HCT116 (cell line): ENCODE measurements around the gene GRM1. TPM values are rescaled to one million over a fixed set of nuclear protein-coding genes. Genes with fewer than 3 reads are reported as not detected.

ENCODE experiments used
- ATAC-seq: fragments of 200-7000 bp; cut with Tn5 transposase; 2 replicates; pipeline ENCODE4 v1.9.1; 2020; ENCODE audit warnings: mild to moderate bottlenecking, moderate library complexity
- BruUV-seq: library from RNA; stranded (reverse); fragments of 400-500 nt; replicated peaks from 2 replicates; lab custom pipeline; 2021; lab: Mats Ljungman, UMichigan
- CTCF ChIA-PET: fragments of 300-600 bp; sonication (Branson Sonifier 250); formaldehyde crosslinking; loops from one replicate; lab custom pipeline; 2021; ENCODE audit warnings: antibody characterized with exemption; lab: Charles Lee
- POLR2A ChIA-PET: fragments of 300-600, 350-600 bp; sonication (Branson Sonifier 250); formaldehyde crosslinking; loops from one replicate; lab custom pipeline; 2021; ENCODE audit warnings: antibody characterized with exemption; lab: Charles Lee
- RAD21 ChIA-PET, 2 experiments: fragments of 300-600 bp; sonication (Branson Sonifier 250); formaldehyde crosslinking; loops; one replicate each; lab custom pipeline; 2023; ENCODE audit warnings: low total read pairs in 2 of 2; ENCODE audit not compliant: uncharacterized antibody in 2 of 2, unreplicated experiment in 2 of 2, low non-redundant PET in 1 of 2; lab: Charles Lee
- DNase-seq: peaks from one replicate; pipeline ENCODE4 v3.0.0-alpha.2; 2010; ENCODE audit warnings: low read depth, low spot score
- H2AFZ ChIP-seq: fragments of 200-600 bp; shearing (Covaris generic), sonication (generic); 2 replicates; pipeline ENCODE4 v1.6.1; 2017; ENCODE audit warnings: low read depth, mixed run types, mixed read lengths, antibody characterized with exemption, low read length; ENCODE audit not compliant: poor library complexity, severe bottlenecking
- H3K27ac ChIP-seq: 2 replicates; pipeline ENCODE4 v1.5.1; 2012; ENCODE audit warnings: low read depth, low read length
- H3K27me3 ChIP-seq: fragments of 200-600 bp; sonication (generic); 2 replicates; pipeline ENCODE4 v1.6.1; 2016; ENCODE audit warnings: mixed run types, low read length, mixed read lengths; ENCODE audit not compliant: insufficient read depth
- H3K36me3 ChIP-seq, 2 experiments: fragments of 200-500 bp in 1 of 2; fragments of 200-600 bp in 1 of 2; sonication (Bioruptor generic) in 1 of 2; sonication (generic) in 1 of 2; 2 replicates each; pipeline versions ENCODE4 v1.5.1 to v1.6.1; 2014 to 2016; ENCODE audit warnings: low read length in 2 of 2, inconsistent platforms in 1 of 2, mixed read lengths in 1 of 2, mixed run types in 1 of 2; ENCODE audit not compliant: insufficient read depth in 2 of 2, control insufficient read depth in 1 of 2
- H3K4me1 ChIP-seq, 2 experiments: fragments of 200-600 bp in 1 of 2; sonication (generic) in 1 of 2; 2 replicates each; pipeline versions ENCODE4 v1.5.1 to v1.6.1; 2012 to 2017; ENCODE audit warnings: low read length in 2 of 2, inconsistent platforms in 1 of 2, mild to moderate bottlenecking in 1 of 2, mixed read lengths in 1 of 2, mixed run types in 1 of 2, moderate library complexity in 1 of 2; ENCODE audit not compliant: insufficient read depth in 2 of 2, control insufficient read depth in 1 of 2
- H3K4me2 ChIP-seq: fragments of 200-600 bp; sonication (generic); 2 replicates; pipeline ENCODE4 v1.6.1; 2017; ENCODE audit warnings: mixed run types, low read length, mixed read lengths
- H3K4me3 ChIP-seq, 2 experiments: fragments of 200-600 bp in 1 of 2; sonication (generic) in 1 of 2; replicated peaks in 1 of 2; 2 replicates each; pipeline ENCODE4 v1.5.1; 2011 to 2016; ENCODE audit warnings: low read length in 2 of 2, control low read depth in 1 of 2, low read depth in 1 of 2, mild to moderate bottlenecking in 1 of 2, mixed read lengths in 1 of 2, mixed run types in 1 of 2
- H3K79me2 ChIP-seq: fragments of 200-600 bp; sonication (generic); 2 replicates; pipeline ENCODE4 v1.6.1; 2017; ENCODE audit warnings: mild to moderate bottlenecking, mixed run types, low read length, moderate library complexity, mixed read lengths; ENCODE audit not compliant: insufficient read depth
- H3K9ac ChIP-seq: fragments of 200-600 bp; sonication (generic); 2 replicates; pipeline ENCODE4 v1.6.1; 2016; ENCODE audit warnings: low read length, mixed read lengths
- H3K9me2 ChIP-seq: fragments of 200-600 bp; sonication (generic), shearing (Covaris generic); 2 replicates; pipeline ENCODE4 v1.6.1; 2017; ENCODE audit warnings: mixed run types, mild to moderate bottlenecking, moderate library complexity; ENCODE audit not compliant: insufficient read depth
- H3K9me3 ChIP-seq, 2 experiments: fragments of 200-500 bp in 1 of 2; fragments of 200-600 bp in 1 of 2; sonication (Bioruptor generic) in 1 of 2; sonication (generic) in 1 of 2; 2 replicates each; pipeline ENCODE4 v1.6.1; 2014 to 2017; ENCODE audit warnings: low read length in 2 of 2, mixed read lengths in 2 of 2, inconsistent platforms in 1 of 2, low read depth in 1 of 2, mild to moderate bottlenecking in 1 of 2, mixed run types in 1 of 2, moderate library complexity in 1 of 2; ENCODE audit not compliant: control insufficient read depth in 1 of 2, insufficient read depth in 1 of 2
- H4K20me1 ChIP-seq: fragments of 200-600 bp; sonication (generic), shearing (Covaris generic); 2 replicates; pipeline ENCODE4 v1.6.1; 2017; ENCODE audit warnings: mixed run types, mild to moderate bottlenecking, moderate library complexity; ENCODE audit not compliant: insufficient read depth
- CBX3 ChIP-seq: IDR thresholded peaks from 2 replicates; pipeline ENCODE4 v1.6.1; 2012; ENCODE audit warnings: low read depth
- EGR1 ChIP-seq: IDR thresholded peaks from 2 replicates; pipeline ENCODE4 v1.6.1; 2012; ENCODE audit warnings: low read depth
- ELF1 ChIP-seq: IDR thresholded peaks from 2 replicates; pipeline ENCODE4 v1.6.1; 2012; ENCODE audit warnings: low read depth, borderline replicate concordance
- EZH2 ChIP-seq: fragments of 200-600 bp; sonication (generic); IDR thresholded peaks from 2 replicates; pipeline ENCODE4 v1.6.1; 2017; ENCODE audit warnings: antibody characterized with exemption, mixed run types
- JUND ChIP-seq: IDR thresholded peaks from 2 replicates; pipeline ENCODE4 v1.6.1; 2012
- POLR2A ChIP-seq: IDR thresholded peaks from 2 replicates; pipeline ENCODE4 v1.7.0; 2011; ENCODE audit warnings: borderline replicate concordance; ENCODE audit not compliant: insufficient read depth, insufficient read length; ENCODE audit errors: extremely low read depth
- POLR2AphosphoS5 ChIP-seq: IDR thresholded peaks from 2 replicates; pipeline ENCODE4 v1.6.1; 2011; ENCODE audit warnings: mild to moderate bottlenecking, low read depth, low read length, moderate library complexity
- RAD21 ChIP-seq: IDR thresholded peaks from 2 replicates; pipeline ENCODE4 v1.6.1; 2012; ENCODE audit warnings: low read depth, mild to moderate bottlenecking
- SIN3A ChIP-seq: IDR thresholded peaks from 2 replicates; pipeline ENCODE4 v1.6.1; 2012; ENCODE audit warnings: low read depth
- SP1 ChIP-seq: IDR thresholded peaks from 2 replicates; pipeline ENCODE4 v1.6.1; 2012; ENCODE audit warnings: low read depth
- TCF7L2 ChIP-seq: IDR thresholded peaks from 2 replicates; pipeline ENCODE4 v1.7.0; 2011; ENCODE audit warnings: borderline replicate concordance, inconsistent platforms; ENCODE audit not compliant: insufficient read depth, insufficient read length; ENCODE audit errors: extremely low read depth
- YY1 ChIP-seq: IDR thresholded peaks from 2 replicates; pipeline ENCODE4 v1.6.1; 2011; ENCODE audit warnings: low read length, low read depth, moderate library complexity, mild to moderate bottlenecking; ENCODE audit not compliant: insufficient replicate concordance; ENCODE audit errors: extremely low read depth
- ZFX ChIP-seq: fragments of 450-650 bp; IDR thresholded peaks from 2 replicates; pipeline ENCODE4 v1.6.1; 2017
- ZNF274 ChIP-seq: fragments of 200-500 bp; sonication (Bioruptor generic); IDR thresholded peaks from 2 replicates; pipeline ENCODE4 v1.6.1; 2014; ENCODE audit warnings: mild to moderate bottlenecking, low read depth, low read length, inconsistent platforms
- intact Hi-C: fragments of 100-400 bp; cut with micrococcal nuclease; formaldehyde crosslinking; loops from 2 replicates; pipeline ENCODE4 v1.10.0; 2022
- total RNA-seq: library from RNA; stranded (reverse); gene quantifications from one replicate; pipeline ENCODE4 v1.2.1, GENCODE V29; 2021; ENCODE audit not compliant: unreplicated experiment
- TF ChIP-seq, protein P1 (sequence below), 3 experiments: fragments of 200-600 bp in 1 of 3; sonication (generic) in 1 of 3; IDR thresholded peaks in 2 of 3; conservative IDR thresholded peaks in 1 of 3; 2 replicates each; pipeline ENCODE4 v1.5.1; 2012 to 2017; ENCODE audit warnings: low read depth in 2 of 3, low read length in 2 of 3, antibody characterized with exemption in 1 of 3, borderline replicate concordance in 1 of 3, control low read depth in 1 of 3, mild to moderate bottlenecking in 1 of 3, mixed read lengths in 1 of 3, mixed run types in 1 of 3, moderate library complexity in 1 of 3; ENCODE audit not compliant: insufficient read depth in 1 of 3
- TF ChIP-seq, protein P2 (sequence below): IDR thresholded peaks from 2 replicates; pipeline ENCODE4 v1.6.1; 2011; ENCODE audit warnings: mild to moderate bottlenecking, low read length, moderate library complexity; ENCODE audit not compliant: insufficient replicate concordance; ENCODE audit errors: extremely low read depth

The GRM1 gene
- total RNA-seq, 1 experiment from 2014 or later, result not detected

- TF ChIP-seq CBX3, result no peak
- no peak for TF ChIP-seq TCF7L2
- TF ChIP-seq, all 23 proteins: peak for 0
Measured at GRCh38 chr6:146095481-146095880, 66.6 kb downstream of the GRM1 start (continued).

- ChIA-PET CTCF (no interaction called here), POLR2A (no interaction called here), RAD21 (no interaction called here)
- Histone ChIP-seq H3K27me3 (peaks cover 4% of the 10 kb centered on the region; the same call in 1 of the 2 replicates), H3K9ac (no peak overlapping the region), H4K20me1 (no peaks in the 10 kb centered on the region), H3K4me1 (no peaks in the 10 kb centered on the region), H3K9me2 (no peaks in the 10 kb centered on the region), H3K79me2 (no peaks in the 10 kb centered on the region), H3K4me3 (no peak overlapping the region), H3K27ac (no peak overlapping the region), H3K36me3 (no peaks in the 10 kb centered on the region), H2AFZ (no peak overlapping the region), H3K9me3 (no peaks in the 10 kb centered on the region), H3K4me2 (no peak overlapping the region)
- BruUV-seq, result no TSS peak
- no peak for TF ChIP-seq EZH2
- no peak for TF ChIP-seq POLR2A
- TF ChIP-seq ELF1, result no peak
- no peak for DNase-seq
- intact Hi-C loops, result no loop called here
- ATAC-seq, result no peak
Measured at GRCh38 chr6:146097586-146097985, 68.7 kb downstream of the GRM1 start.

DNA sequence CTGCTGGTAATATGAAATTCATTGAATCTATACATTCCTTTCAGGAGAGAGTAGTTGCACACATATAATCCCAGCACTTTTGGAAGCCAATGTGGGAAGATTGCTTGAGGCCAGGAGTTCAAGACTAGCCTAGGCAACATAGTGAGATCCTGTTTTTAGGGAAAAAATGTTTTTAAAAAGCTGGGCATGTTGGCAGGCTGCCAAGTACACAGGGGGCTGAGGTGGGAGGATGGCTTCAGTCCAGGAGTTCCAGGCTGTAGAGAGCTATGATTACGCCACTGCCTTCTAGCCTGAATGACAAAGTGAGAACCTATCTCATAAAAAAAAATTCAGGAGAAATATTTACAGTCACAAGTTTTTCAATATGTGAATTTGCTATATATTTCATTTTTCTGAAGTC lies 71.9 kb downstream of the GRM1 start:
- ATAC-seq, result no peak
- H3K9me2 ChIP-seq, result no peaks in the 10 kb centered on the region
- no peak overlapping the region for H3K27ac ChIP-seq
- H3K4me3 ChIP-seq, result no peak overlapping the region
- H3K79me2 ChIP-seq, result no peaks in the 10 kb centered on the region
- POLR2A ChIA-PET, result no interaction called here
- DNase-seq, result no peak
- CTCF ChIA-PET, result no interaction called here
- H3K9ac ChIP-seq, result no peak overlapping the region
- no TSS peak for BruUV-seq
- no peak overlapping the region for H3K4me2 ChIP-seq
- no peak overlapping the region for H2AFZ ChIP-seq
- RAD21 ChIA-PET, result no interaction called here
- peaks cover 15% of the 10 kb centered on the region; the same call in 1 of the 2 replicates for H3K27me3 ChIP-seq
- no peaks in the 10 kb centered on the region for H4K20me1 ChIP-seq
- intact Hi-C loops, result no loop called here
- TF ChIP-seq ZFX (no peak), SP1 (no peak), ZNF274 (no peak), EGR1 (no peak), YY1 (no peak), JUND (no peak), TCF7L2 (no peak), CBX3 (no peak), SIN3A (no peak), POLR2AphosphoS5 (no peak), RAD21 (no peak)
- TF ChIP-seq, protein P1, sequence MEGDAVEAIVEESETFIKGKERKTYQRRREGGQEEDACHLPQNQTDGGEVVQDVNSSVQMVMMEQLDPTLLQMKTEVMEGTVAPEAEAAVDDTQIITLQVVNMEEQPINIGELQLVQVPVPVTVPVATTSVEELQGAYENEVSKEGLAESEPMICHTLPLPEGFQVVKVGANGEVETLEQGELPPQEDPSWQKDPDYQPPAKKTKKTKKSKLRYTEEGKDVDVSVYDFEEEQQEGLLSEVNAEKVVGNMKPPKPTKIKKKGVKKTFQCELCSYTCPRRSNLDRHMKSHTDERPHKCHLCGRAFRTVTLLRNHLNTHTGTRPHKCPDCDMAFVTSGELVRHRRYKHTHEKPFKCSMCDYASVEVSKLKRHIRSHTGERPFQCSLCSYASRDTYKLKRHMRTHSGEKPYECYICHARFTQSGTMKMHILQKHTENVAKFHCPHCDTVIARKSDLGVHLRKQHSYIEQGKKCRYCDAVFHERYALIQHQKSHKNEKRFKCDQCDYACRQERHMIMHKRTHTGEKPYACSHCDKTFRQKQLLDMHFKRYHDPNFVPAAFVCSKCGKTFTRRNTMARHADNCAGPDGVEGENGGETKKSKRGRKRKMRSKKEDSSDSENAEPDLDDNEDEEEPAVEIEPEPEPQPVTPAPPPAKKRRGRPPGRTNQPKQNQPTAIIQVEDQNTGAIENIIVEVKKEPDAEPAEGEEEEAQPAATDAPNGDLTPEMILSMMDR (IDR thresholded peaks at IDR 0.05 in 2 of 3, conservative IDR thresholded peaks at IDR 0.05 in 1 of 3; ENCODE audit: borderline replicate concordance in 1 of 3, insufficient read depth in 1 of 3, low read depth in 2 of 3, low read length in 2 of 3), result no peak
- TF ChIP-seq, protein P2, sequence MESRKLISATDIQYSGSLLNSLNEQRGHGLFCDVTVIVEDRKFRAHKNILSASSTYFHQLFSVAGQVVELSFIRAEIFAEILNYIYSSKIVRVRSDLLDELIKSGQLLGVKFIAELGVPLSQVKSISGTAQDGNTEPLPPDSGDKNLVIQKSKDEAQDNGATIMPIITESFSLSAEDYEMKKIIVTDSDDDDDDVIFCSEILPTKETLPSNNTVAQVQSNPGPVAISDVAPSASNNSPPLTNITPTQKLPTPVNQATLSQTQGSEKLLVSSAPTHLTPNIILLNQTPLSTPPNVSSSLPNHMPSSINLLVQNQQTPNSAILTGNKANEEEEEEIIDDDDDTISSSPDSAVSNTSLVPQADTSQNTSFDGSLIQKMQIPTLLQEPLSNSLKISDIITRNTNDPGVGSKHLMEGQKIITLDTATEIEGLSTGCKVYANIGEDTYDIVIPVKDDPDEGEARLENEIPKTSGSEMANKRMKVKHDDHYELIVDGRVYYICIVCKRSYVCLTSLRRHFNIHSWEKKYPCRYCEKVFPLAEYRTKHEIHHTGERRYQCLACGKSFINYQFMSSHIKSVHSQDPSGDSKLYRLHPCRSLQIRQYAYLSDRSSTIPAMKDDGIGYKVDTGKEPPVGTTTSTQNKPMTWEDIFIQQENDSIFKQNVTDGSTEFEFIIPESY, result no peak
- TF ChIP-seq, all 23 proteins: peak for 0
- Histone ChIP-seq H3K9me3 (no peaks in the 10 kb centered on the region), H3K4me1 (no peaks in the 10 kb centered on the region), H3K36me3 (no peaks in the 10 kb centered on the region)
